Pancreas (tissue), 10 donors: ENCODE data around the gene SMIM41. TPM values are rescaled to one million over a fixed set of nuclear protein-coding genes. Genes with fewer than 3 reads are reported as not detected.

ENCODE experiments used
- ATAC-seq, 4 donors: fragments of 200-7000 bp; cut with Tn5 transposase; one replicate each; pipeline versions ENCODE4 v1.8.0 to v1.9.1; 2020; ENCODE audit warnings: mild to moderate bottlenecking in 4 of 4, moderate library complexity in 4 of 4
- DNase-seq, 6 donors: peaks; one replicate each; pipeline ENCODE4 v3.0.0-alpha.2; 2020
- FAIRE-seq: peaks from 2 replicates; lab custom pipeline; 2012; peaks lifted over from hg19 to GRCh38; lab: Jason Lieb, UNC
- H3K27ac ChIP-seq, 4 donors: fragments of 200-600 bp; sonication (generic); 1 replicate in 3 of 4; 2 replicates in 1 of 4; pipeline versions ENCODE4 v1.5.0 to v1.8.0; 2020
- H3K27me3 ChIP-seq, 4 donors: fragments of 200-600 bp; one replicate each; pipeline ENCODE4 v1.8.0; 2021
- H3K36me3 ChIP-seq, 3 donors: fragments of 200-600 bp; sonication (generic) in 1 of 3; one replicate each; pipeline versions ENCODE4 v1.5.0 to v1.8.0; 2020 to 2021
- H3K4me1 ChIP-seq, 3 donors: fragments of 200-600 bp; one replicate each; pipeline ENCODE4 v1.8.0; 2021
- H3K4me3 ChIP-seq, 4 donors: fragments of 200-600 bp; sonication (generic) in 2 of 4; one replicate each; pipeline versions ENCODE4 v1.5.0 to v1.8.0; 2020 to 2021
- H3K9me3 ChIP-seq, 4 donors: fragments of 200-600 bp; one replicate each; pipeline ENCODE4 v1.8.0; 2021
- CTCF ChIP-seq, 4 donors: fragments of 200-600 bp; sonication (generic) in 3 of 4; IDR thresholded peaks; one replicate each; pipeline versions ENCODE4 v1.5.0 to v1.8.0; 2021; ENCODE audit warnings: antibody characterized with exemption in 4 of 4
- WGBS, 2 donors: extraction: QIAGEN DNeasy Blood & Tissue Kit; methylation state at CpG; one replicate each; pipeline ENCODE4 v1.1.7; 2013; 5-methylcytosine and 5-hydroxymethylcytosine counted together
- intact Hi-C, 3 donors: fragments of 100-400 bp; cut with DNase I; formaldehyde crosslinking; loops; one replicate each; pipeline versions ENCODE4 v1.11.1 to v1.14.2; 2022
- polyA plus RNA-seq, 2 donors: library from polyadenylated mRNA; stranded (reverse); fragments of 200-250 nt; gene quantifications; one replicate each; pipeline ENCODE4 v1.2.3, GENCODE V29; 2013
- total RNA-seq, 6 donors: library from RNA; stranded (reverse); fragmentation: NEBNext Ultra II Directional in 4 of 6; extraction: Animal tissue kit (Norgen Biotek cat#: 25700) in 4 of 6; gene quantifications; one replicate each; pipeline versions ENCODE4 v1.2.1 to v1.2.4, GENCODE V29; 2021 to 2023
- donor health status: healthy with polysubstance abuse.
- donor health status: DM: no; HTN: no; CAD: no; lungs with moderate emphysema.
- donor health status: DM: no; HTN: no; CAD: no.
- donor health status: control.
- donor health status: control.
- donor health status: Bipolar disorder and iron deficiency.
- donor health status: DM: yes; HTN: yes; CAD: no.
- donor health status: DM: no; HTN: no; CAD: no.
- donor health status: DM: no; HTN: no; CAD: no.
- donor health status: DM: yes; HTN: yes; CAD: no.

The SMIM41 gene
- total and polyA plus RNA-seq, 8 donors: 0.09 to 0.20 (median 0.19) TPM; not detected in 5

GRCh38 chr12:52063981-52064649 lies 15.4 kb upstream of the SMIM41 start:
- peaks cover 0 to 7% (median 5%) of the 10 kb centered on the region in 3 donors for H3K4me1 ChIP-seq
- no peaks in the 10 kb centered on the region for H3K27me3 ChIP-seq
- ATAC-seq (peak; percentile 50 to 77 (median 58)), DNase-seq (peak; percentile 52 to 85 (median 64)), FAIRE-seq (no peak)
- H3K9me3 ChIP-seq: no peaks in the 10 kb centered on the region
- intact Hi-C loops: no loop called here
- peak overlapping the region; percentile 16 to 45 (median 31) for H3K27ac ChIP-seq
- 64 to 68% methylated on average over 11 to 12 of the region's 12 CpGs for WGBS, 2 donors
- no peak overlapping the region for H3K4me3 ChIP-seq
- TF ChIP-seq CTCF (IDR thresholded peaks at IDR 0.05): no peak
- H3K36me3 ChIP-seq: peaks cover 0 to 2% (median 0%) of the 10 kb centered on the region in 3 donors

GRCh38 chr12:52066346-52067080 lies 13.0 kb upstream of the SMIM41 start:
- Histone ChIP-seq H3K4me1 (peaks cover 8 to 15% (median 13%) of the 10 kb centered on the region in 3 donors), H3K27me3 (no peaks in the 10 kb centered on the region), H3K36me3 (no peaks in the 10 kb centered on the region), H3K4me3 (no peak overlapping the region), H3K27ac (no peak overlapping the region), H3K9me3 (no peaks in the 10 kb centered on the region)
- WGBS, 2 donors: 68 to 78% methylated on average over 8 of the region's 8 CpGs
- DNase-seq: no peak
- intact Hi-C loops: no loop called here
- no peak for FAIRE-seq
- no peak for TF ChIP-seq CTCF (IDR thresholded peaks at IDR 0.05)
- ATAC-seq: no peak

GRCh38 chr12:52067081-52067374 lies 12.5 kb upstream of the SMIM41 start:
- Histone ChIP-seq H3K4me3 (no peak overlapping the region), H3K9me3 (no peaks in the 10 kb centered on the region), H3K36me3 (no peaks in the 10 kb centered on the region), H3K4me1 (peaks cover 12 to 19% (median 13%) of the 10 kb centered on the region in 3 donors), H3K27me3 (no peaks in the 10 kb centered on the region), H3K27ac (no peak overlapping the region)
- FAIRE-seq (no peak), DNase-seq (no peak), ATAC-seq (no peak)
- TF ChIP-seq CTCF (IDR thresholded peaks at IDR 0.05): no peak
- intact Hi-C loops: no loop called here
- 23 to 26% methylated on average over 3 of the region's 3 CpGs for WGBS, 2 donors

- Histone ChIP-seq H3K27ac (peak within 1 kb of the TSS; percentile 71 to 94 (median 86)), H3K4me3 (peak within 1 kb of the TSS; percentile 79 to 98 (median 94)), H3K9me3 (no peaks in the 10 kb centered on the region), H3K27me3 (no peaks in the 10 kb centered on the region), H3K36me3 (peaks cover 0 to 6% (median 0%) of the 10 kb centered on the region in 3 donors), H3K4me1 (peaks cover 6 to 15% (median 12%) of the 10 kb centered on the region in 3 donors)
- 0 to 1% methylated on average over 52 to 60 of the region's 60 CpGs for WGBS, 2 donors
- intact Hi-C loops: no loop called here
- peak; percentile 28 to 82 (median 50) for TF ChIP-seq CTCF (IDR thresholded peaks at IDR 0.05)
- FAIRE-seq (no peak), ATAC-seq (peak; percentile 96 to 99 (median 98)), DNase-seq (peak; percentile 89 to 96 (median 90))
Measured at GRCh38 chr12:52069327-52070184, 9.9 kb upstream of the SMIM41 start, which contains the start of gene ATG101. TSS of gene ATG101 (plus strand) at chr12:52069978. CDS start at chr12:52073651, 3,673 bp downstream.
